DND-41 (cell line): ENCODE measurements around the gene TNN.

Experiments used
- CTCF ChIP-seq: IDR thresholded peaks from 2 replicates; pipeline ENCODE4 v1.5.1; 2012; ENCODE audit warnings: borderline replicate concordance, low read length, moderate library complexity, mild to moderate bottlenecking; ENCODE audit not compliant: poor library complexity, severe bottlenecking; ENCODE audit errors: extremely low read depth
- EZH2 ChIP-seq: IDR thresholded peaks from 3 replicates; pipeline ENCODE4 v1.6.1; 2012; ENCODE audit warnings: borderline replicate concordance, low read depth, mild to moderate bottlenecking, moderate library complexity, low read length, inconsistent platforms; ENCODE audit not compliant: severe bottlenecking

GRCh38 chr1:175195281-175195680 lies 127.6 kb downstream of the TNN start:
- TF ChIP-seq CTCF (no peak), EZH2 (no peak)
